ENCODE measurements around the gene SIX4. TPM values are rescaled to one million over a fixed set of nuclear protein-coding genes. Genes with fewer than 3 reads are reported as not detected.

SIX4 gene
- polyA plus RNA-seq, 1 experiment = 17.7 TPM

DNA sequence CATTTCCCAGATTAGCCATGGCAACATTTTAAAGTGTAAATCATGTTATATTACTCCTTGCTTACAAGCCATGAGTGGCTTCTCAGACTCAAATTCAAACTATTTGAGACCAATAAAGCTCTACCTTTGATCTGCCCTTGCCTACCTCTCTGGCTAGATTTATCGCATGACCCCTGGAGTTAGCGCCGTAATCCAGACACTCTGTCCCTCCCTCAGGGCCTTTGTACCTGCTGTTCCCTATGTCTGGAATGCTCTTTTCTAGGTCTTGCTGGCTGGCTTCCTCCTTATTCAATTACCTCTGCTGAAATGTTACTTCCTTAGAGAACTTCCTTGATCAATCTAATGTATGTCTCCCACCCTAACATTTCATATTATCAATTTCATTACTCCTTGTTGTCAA lies 16.3 kb downstream of the SIX4 start:
- TF ChIP-seq, protein P1, sequence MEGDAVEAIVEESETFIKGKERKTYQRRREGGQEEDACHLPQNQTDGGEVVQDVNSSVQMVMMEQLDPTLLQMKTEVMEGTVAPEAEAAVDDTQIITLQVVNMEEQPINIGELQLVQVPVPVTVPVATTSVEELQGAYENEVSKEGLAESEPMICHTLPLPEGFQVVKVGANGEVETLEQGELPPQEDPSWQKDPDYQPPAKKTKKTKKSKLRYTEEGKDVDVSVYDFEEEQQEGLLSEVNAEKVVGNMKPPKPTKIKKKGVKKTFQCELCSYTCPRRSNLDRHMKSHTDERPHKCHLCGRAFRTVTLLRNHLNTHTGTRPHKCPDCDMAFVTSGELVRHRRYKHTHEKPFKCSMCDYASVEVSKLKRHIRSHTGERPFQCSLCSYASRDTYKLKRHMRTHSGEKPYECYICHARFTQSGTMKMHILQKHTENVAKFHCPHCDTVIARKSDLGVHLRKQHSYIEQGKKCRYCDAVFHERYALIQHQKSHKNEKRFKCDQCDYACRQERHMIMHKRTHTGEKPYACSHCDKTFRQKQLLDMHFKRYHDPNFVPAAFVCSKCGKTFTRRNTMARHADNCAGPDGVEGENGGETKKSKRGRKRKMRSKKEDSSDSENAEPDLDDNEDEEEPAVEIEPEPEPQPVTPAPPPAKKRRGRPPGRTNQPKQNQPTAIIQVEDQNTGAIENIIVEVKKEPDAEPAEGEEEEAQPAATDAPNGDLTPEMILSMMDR (IDR thresholded peaks at IDR 0.05; ENCODE audit: low read depth, low read length) = no peak
- H3K27ac ChIP-seq (ENCODE audit: low read depth, low read length) = no peak overlapping the region
- CTCF ChIA-PET = no interaction called here
- no peak overlapping the region for H3K4me3 ChIP-seq (ENCODE audit: low read depth, low read length)
- POLR2A ChIA-PET = no interaction called here
- H3K9me3 ChIP-seq (ENCODE audit: control insufficient read depth, insufficient read depth, low read length) = no peaks in the 10 kb centered on the region
- DNase-seq (ENCODE audit: low read depth, low spot score) = no peak
- no peaks in the 10 kb centered on the region for H3K27me3 ChIP-seq (ENCODE audit: control insufficient read depth, insufficient read depth, low read length)

DNA sequence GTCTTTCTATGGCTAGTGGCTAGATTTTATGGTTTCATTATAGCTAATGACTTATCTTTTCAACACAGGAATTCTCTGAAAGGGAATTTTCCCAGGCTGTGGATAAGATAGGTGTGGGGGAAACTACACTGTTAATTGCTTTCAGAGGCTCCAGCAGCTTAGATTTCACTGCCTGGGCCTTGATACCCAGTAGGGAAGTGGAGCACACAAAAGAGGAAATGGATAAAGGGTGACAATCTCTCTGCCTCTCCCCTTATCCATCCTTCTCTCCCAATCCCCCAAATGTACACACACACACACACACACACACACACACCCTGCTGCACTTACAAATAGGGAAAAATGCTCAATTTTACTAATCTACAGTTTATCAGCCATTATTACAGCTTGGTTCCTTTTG lies 19.1 kb downstream of the SIX4 start:
- CTCF ChIA-PET = no interaction called here
- H3K27ac ChIP-seq (ENCODE audit: low read depth, low read length) = no peak overlapping the region
- no peaks in the 10 kb centered on the region for H3K27me3 ChIP-seq (ENCODE audit: control insufficient read depth, insufficient read depth, low read length)
- H3K4me3 ChIP-seq (ENCODE audit: low read depth, low read length) = no peak overlapping the region
- H3K9me3 ChIP-seq (ENCODE audit: control insufficient read depth, insufficient read depth, low read length) = peaks cover 4% of the 10 kb centered on the region
- TF ChIP-seq, protein P1 (IDR thresholded peaks at IDR 0.05; ENCODE audit: low read depth, low read length) = no peak
- POLR2A ChIA-PET = no interaction called here
- DNase-seq (ENCODE audit: low read depth, low spot score) = no peak

DNA sequence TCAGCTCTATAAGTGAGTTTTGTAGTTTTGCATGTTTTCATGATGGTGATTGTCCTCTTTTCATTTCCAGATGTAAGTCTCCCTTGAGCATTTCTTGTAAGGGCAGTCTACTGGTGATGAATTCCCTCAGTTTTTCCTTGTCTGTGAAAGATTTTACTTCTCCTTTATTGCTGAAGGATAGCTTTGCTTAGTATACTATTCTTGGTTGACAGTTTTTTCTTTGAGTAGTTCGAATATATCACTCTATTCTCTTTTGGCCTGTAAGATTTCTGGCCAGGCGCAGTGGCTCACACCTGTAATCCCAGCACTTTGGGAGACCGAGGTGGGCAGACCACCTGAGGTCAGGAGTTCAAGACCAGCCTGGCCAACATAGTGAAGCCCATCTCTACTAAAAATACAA lies 23.6 kb downstream of the SIX4 start:
- Histone ChIP-seq H3K27me3 (ENCODE audit: control insufficient read depth, insufficient read depth, low read length) (no peaks in the 10 kb centered on the region), H3K9me3 (ENCODE audit: control insufficient read depth, insufficient read depth, low read length) (peaks cover 9% of the 10 kb centered on the region), H3K27ac (ENCODE audit: low read depth, low read length) (no peak overlapping the region), H3K4me3 (ENCODE audit: low read depth, low read length) (no peak overlapping the region)
- TF ChIP-seq, protein P1 (IDR thresholded peaks at IDR 0.05; ENCODE audit: low read depth, low read length) = no peak
- no peak for DNase-seq (ENCODE audit: low read depth, low spot score)
- CTCF ChIA-PET = no interaction called here
- POLR2A ChIA-PET = no interaction called here

DNA sequence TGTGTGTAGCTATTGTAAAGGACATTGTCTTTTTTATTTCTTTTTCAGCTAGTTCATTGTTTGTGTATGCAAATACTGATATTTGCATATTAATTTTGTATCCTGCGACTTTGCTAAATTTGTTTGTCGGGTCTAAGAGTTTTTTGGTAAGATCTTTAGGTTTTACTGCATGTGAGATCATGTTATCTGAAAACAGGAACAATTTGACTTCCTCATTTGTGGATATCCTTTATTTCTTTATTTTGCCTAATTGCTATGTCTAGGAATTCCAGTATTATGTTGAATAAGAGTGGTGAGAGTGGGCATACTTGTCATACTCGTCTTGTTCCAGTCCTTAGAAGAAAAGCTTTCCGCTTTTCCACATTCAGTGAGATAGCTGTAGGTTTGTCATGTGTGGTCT lies 28.8 kb downstream of the SIX4 start:
- Histone ChIP-seq H3K4me3 (ENCODE audit: low read depth, low read length) (no peak overlapping the region), H3K27ac (ENCODE audit: low read depth, low read length) (no peak overlapping the region), H3K27me3 (ENCODE audit: control insufficient read depth, insufficient read depth, low read length) (no peaks in the 10 kb centered on the region), H3K9me3 (ENCODE audit: control insufficient read depth, insufficient read depth, low read length) (peaks cover 4% of the 10 kb centered on the region)
- no peak for DNase-seq (ENCODE audit: low read depth, low spot score)
- ChIA-PET CTCF (no interaction called here), POLR2A (no interaction called here)
- TF ChIP-seq, protein P1 (IDR thresholded peaks at IDR 0.05; ENCODE audit: low read depth, low read length) = no peak

DNA sequence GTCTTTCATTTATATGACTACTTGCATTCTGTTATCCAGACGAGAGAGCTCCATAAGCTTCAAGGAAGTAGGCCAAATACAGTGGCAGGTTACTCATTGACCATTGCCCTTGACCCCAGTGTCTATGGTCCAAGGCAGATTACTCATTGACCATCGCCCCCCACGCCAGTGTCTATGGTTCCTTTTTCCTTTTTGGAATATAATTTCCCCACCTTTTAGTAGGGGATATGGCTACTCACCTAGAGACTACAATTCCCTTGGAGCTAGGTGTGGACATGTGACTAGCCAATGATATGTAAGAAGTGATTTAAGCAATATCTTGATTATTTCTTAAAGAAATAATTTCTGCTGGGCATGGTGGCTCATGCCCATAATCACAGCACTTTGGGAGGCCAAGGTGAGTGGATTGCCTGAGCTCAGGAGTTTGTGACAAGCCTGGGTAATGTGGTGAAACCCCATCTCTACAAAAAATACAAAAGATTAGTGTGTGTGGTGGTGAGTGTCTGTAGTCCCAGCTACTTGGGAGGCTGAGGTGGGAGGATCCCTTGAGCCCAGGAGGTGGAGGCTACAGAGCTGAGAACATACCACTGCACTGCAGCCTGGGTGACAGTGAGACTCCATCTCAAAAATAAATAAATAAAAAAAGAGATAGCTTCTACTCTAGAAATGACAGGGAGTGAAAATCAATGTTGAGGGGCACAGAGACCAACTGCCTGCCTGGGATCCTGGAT lies 32.6 kb downstream of the SIX4 start:
- H3K4me3 ChIP-seq (ENCODE audit: low read depth, low read length) = no peak overlapping the region
- ChIA-PET POLR2A (no interaction called here), CTCF (interaction anchor here (0.6 kb wide), 1 partner anchor 11 kb away, joined by 4 read pairs; no protein-coding TSS in a partner anchor)
- no peak overlapping the region for H3K27ac ChIP-seq (ENCODE audit: low read depth, low read length)
- no peaks in the 10 kb centered on the region for H3K9me3 ChIP-seq (ENCODE audit: control insufficient read depth, insufficient read depth, low read length)
- H3K27me3 ChIP-seq (ENCODE audit: control insufficient read depth, insufficient read depth, low read length) = no peaks in the 10 kb centered on the region
- no peak for DNase-seq (ENCODE audit: low read depth, low spot score)
- TF ChIP-seq, protein P1 (IDR thresholded peaks at IDR 0.05; ENCODE audit: low read depth, low read length) = no peak

Measured in AG04450 (cell line).